MM.1S (cell line): ENCODE results near the gene TRAF6.

Experiments
- EZH2 ChIP-seq: fragments of 300-600 bp; sonication (generic); optimal IDR thresholded peaks from 2 replicates; pipeline ENCODE3; 2017; ENCODE audit warnings: low read depth, mild to moderate bottlenecking, antibody characterized with exemption, low read length, mixed read lengths
- EZH2phosphoT487 ChIP-seq: fragments of 300-600 bp; sonication (generic); IDR thresholded peaks from 2 replicates; pipeline ENCODE4 v1.6.1; 2018; ENCODE audit warnings: antibody characterized with exemption, low read length
- TF ChIP-seq, protein P1 (sequence below): fragments of 300-600 bp; sonication (generic); IDR thresholded peaks from 2 replicates; pipeline ENCODE4 v1.5.1; 2016; ENCODE audit warnings: antibody characterized with exemption, low read length, mixed read lengths

DNA sequence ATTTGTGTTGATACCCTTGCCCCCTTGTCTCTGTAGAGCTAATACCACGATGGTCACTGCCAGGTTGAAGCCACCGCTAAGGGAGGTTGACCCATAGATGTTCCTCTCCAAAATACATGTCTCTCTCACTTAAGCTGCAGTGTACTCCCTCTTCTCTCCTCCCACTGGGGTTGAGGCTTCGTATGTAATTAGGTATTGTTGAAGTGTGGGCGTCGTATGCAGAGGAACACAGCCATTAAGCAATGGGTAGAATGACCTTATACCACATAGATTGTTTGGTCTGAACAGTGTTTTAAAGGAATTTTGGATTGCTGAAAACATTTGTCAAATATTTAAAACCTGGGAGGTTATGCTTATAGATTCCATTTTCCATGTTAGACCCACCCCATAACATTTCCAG, 71.9 kb downstream of the TRAF6 start:
- TF ChIP-seq, protein P1, sequence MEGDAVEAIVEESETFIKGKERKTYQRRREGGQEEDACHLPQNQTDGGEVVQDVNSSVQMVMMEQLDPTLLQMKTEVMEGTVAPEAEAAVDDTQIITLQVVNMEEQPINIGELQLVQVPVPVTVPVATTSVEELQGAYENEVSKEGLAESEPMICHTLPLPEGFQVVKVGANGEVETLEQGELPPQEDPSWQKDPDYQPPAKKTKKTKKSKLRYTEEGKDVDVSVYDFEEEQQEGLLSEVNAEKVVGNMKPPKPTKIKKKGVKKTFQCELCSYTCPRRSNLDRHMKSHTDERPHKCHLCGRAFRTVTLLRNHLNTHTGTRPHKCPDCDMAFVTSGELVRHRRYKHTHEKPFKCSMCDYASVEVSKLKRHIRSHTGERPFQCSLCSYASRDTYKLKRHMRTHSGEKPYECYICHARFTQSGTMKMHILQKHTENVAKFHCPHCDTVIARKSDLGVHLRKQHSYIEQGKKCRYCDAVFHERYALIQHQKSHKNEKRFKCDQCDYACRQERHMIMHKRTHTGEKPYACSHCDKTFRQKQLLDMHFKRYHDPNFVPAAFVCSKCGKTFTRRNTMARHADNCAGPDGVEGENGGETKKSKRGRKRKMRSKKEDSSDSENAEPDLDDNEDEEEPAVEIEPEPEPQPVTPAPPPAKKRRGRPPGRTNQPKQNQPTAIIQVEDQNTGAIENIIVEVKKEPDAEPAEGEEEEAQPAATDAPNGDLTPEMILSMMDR: no peak
- TF ChIP-seq EZH2phosphoT487 (no peak), EZH2 (no peak)
